Measurements from ENCODE around the gene RPL7L1. TPM values are rescaled to one million over a fixed set of nuclear protein-coding genes. Genes with fewer than 3 reads are reported as not detected.
A peak's percentile ranks its signal among the peaks of the same experiment; 100 is the strongest.
"Not testable (repeated sequence)": the region's sequence is repeated elsewhere in the genome, so short reads cannot be mapped to it uniquely, and the experiment has no call there.

The RPL7L1 gene
- total RNA-seq, 2 experiments from 2014 or later, result 74.1 to 77.9 TPM

GRCh38 chr6:42870145-42870936, 9.1 kb upstream of the RPL7L1 start:
- CTCF ChIA-PET, result interaction anchor here (1.8 kb wide), 1 partner anchor 208 kb away, joined by 7 read pairs; no protein-coding TSS in a partner anchor
- Mint-ChIP-seq H3K27me3 (ENCODE audit: low read depth) (no peaks in the 10 kb centered on the region), H3K27ac (peak overlapping the region; percentile 27), H3K4me1 (ENCODE audit: low read depth) (no peaks in the 10 kb centered on the region), H3K9me3 (ENCODE audit: insufficient read depth) (no peaks in the 10 kb centered on the region), H3K36me3 (ENCODE audit: low read depth) (peaks cover 14% of the 10 kb centered on the region), H3K4me3 (no peak overlapping the region)
- DNase-seq, result no peak
- no peak for ATAC-seq
- POLR2A ChIA-PET, result no interaction called here

GRCh38 chr6:42871711-42872110, 7.7 kb upstream of the RPL7L1 start:
- H3K9me3 Mint-ChIP-seq (ENCODE audit: insufficient read depth), result no peaks in the 10 kb centered on the region
- H3K4me1 Mint-ChIP-seq (ENCODE audit: low read depth), result no peaks in the 10 kb centered on the region
- H3K27me3 Mint-ChIP-seq (ENCODE audit: low read depth), result no peaks in the 10 kb centered on the region
- peaks cover 10% of the 10 kb centered on the region for H3K36me3 Mint-ChIP-seq (ENCODE audit: low read depth)
- H3K27ac Mint-ChIP-seq, result no peak overlapping the region
- no peak for DNase-seq
- H3K4me3 Mint-ChIP-seq, result no peak overlapping the region
- CTCF ChIA-PET, result no interaction called here
- POLR2A ChIA-PET, result no interaction called here
- no peak for ATAC-seq

GRCh38 chr6:42873313-42873712, 6.1 kb upstream of the RPL7L1 start:
- no peak for ATAC-seq
- ChIA-PET POLR2A (no interaction called here), CTCF (interaction anchor here (1.0 to 1.3 kb wide), 2 partner anchors 27 to 212 kb away, joined by 3 read pairs; no protein-coding TSS in a partner anchor)
- H3K4me1 Mint-ChIP-seq (ENCODE audit: low read depth), result peaks cover 2% of the 10 kb centered on the region
- DNase-seq, result no peak
- H3K4me3 Mint-ChIP-seq, result no peak overlapping the region
- no peak overlapping the region for H3K27ac Mint-ChIP-seq
- no peaks in the 10 kb centered on the region for H3K9me3 Mint-ChIP-seq (ENCODE audit: insufficient read depth)
- H3K27me3 Mint-ChIP-seq (ENCODE audit: low read depth), result no peaks in the 10 kb centered on the region
- H3K36me3 Mint-ChIP-seq (ENCODE audit: low read depth), result no peaks in the 10 kb centered on the region

- Mint-ChIP-seq H3K4me1 (ENCODE audit: low read depth) (peaks cover 16% of the 10 kb centered on the region), H3K36me3 (ENCODE audit: low read depth) (peaks cover 8% of the 10 kb centered on the region), H3K27ac (peak overlapping the region; percentile 43), H3K4me3 (peak overlapping the region; percentile 38), H3K9me3 (ENCODE audit: insufficient read depth) (no peaks in the 10 kb centered on the region), H3K27me3 (ENCODE audit: low read depth) (no peaks in the 10 kb centered on the region)
- no peak for ATAC-seq
- ChIA-PET POLR2A (interaction anchor here (0.8 to 2.3 kb wide), 2 partner anchors 95 to 151 kb away, joined by 3 to 14 read pairs; no protein-coding TSS in a partner anchor), CTCF (interaction anchor here (0.6 to 6.5 kb wide), 15 partner anchors 14 to 529 kb away, joined by 3 to 69 read pairs (median 3); a partner anchor contains a TSS)
- DNase-seq, result no peak
Measured at GRCh38 chr6:42877695-42878094, 1.7 kb upstream of the RPL7L1 start.

GRCh38 chr6:42880240-42880817, 913 bp downstream of the RPL7L1 start:
- ChIA-PET CTCF (interaction anchor here (0.7 to 6.5 kb wide), 12 partner anchors 9 to 310 kb away, joined by 3 to 69 read pairs (median 4); partner anchors contain the start of gene TBCC), POLR2A (interaction anchor here (0.8 to 3.8 kb wide), 11 partner anchors 10 to 427 kb away, joined by 3 to 48 read pairs (median 5); partner anchors contain the start of genes BICRAL, CNPY3, TBCC and UBR2)
- H3K27me3 Mint-ChIP-seq (ENCODE audit: low read depth); H3K9me3 Mint-ChIP-seq (ENCODE audit: insufficient read depth); ATAC-seq; DNase-seq: not testable (repeated sequence)
- H3K27ac Mint-ChIP-seq, result peak overlapping the region; percentile 100
- peaks cover 32% of the 10 kb centered on the region for H3K36me3 Mint-ChIP-seq (ENCODE audit: low read depth)
- H3K4me3 Mint-ChIP-seq, result peak overlapping the region; percentile 100
- peaks cover 25% of the 10 kb centered on the region for H3K4me1 Mint-ChIP-seq (ENCODE audit: low read depth)

GRCh38 chr6:42880871-42881270, 1.5 kb downstream of the RPL7L1 start:
- Mint-ChIP-seq H3K27ac (peak overlapping the region; percentile 100), H3K4me3 (peak overlapping the region; percentile 100)
- POLR2A ChIA-PET, result interaction anchor here (2.2 to 3.8 kb wide), 3 partner anchors 10 to 134 kb away, joined by 20 to 48 read pairs (median 33); partner anchors contain the start of genes BICRAL and TBCC

GRCh38 chr6:42885702-42886101, 6.3 kb downstream of the RPL7L1 start:
- Mint-ChIP-seq H3K4me1 (ENCODE audit: low read depth) (peaks cover 29% of the 10 kb centered on the region), H3K9me3 (ENCODE audit: insufficient read depth) (no peaks in the 10 kb centered on the region), H3K27ac (no peak overlapping the region), H3K27me3 (ENCODE audit: low read depth) (no peaks in the 10 kb centered on the region), H3K4me3 (no peak overlapping the region), H3K36me3 (ENCODE audit: low read depth) (peaks cover 61% of the 10 kb centered on the region)
- CTCF ChIA-PET, result interaction anchor here (1.0 kb wide), 1 partner anchor 15 kb away, joined by 3 read pairs; no protein-coding TSS in a partner anchor
- ATAC-seq (no peak), DNase-seq (no peak)
- POLR2A ChIA-PET, result interaction anchor here (0.9 kb wide), 1 partner anchor 139 kb away, joined by 4 read pairs; the partner anchor contains the start of gene TBCC

More at GRCh38 chr6:42880871-42881270, 1.5 kb downstream of the RPL7L1 start:
- H3K27me3 Mint-ChIP-seq (ENCODE audit: low read depth); H3K9me3 Mint-ChIP-seq (ENCODE audit: insufficient read depth); ATAC-seq; DNase-seq: not testable (repeated sequence)
- Mint-ChIP-seq H3K36me3 (ENCODE audit: low read depth) (peaks cover 36% of the 10 kb centered on the region), H3K4me1 (ENCODE audit: low read depth) (peaks cover 25% of the 10 kb centered on the region)
- CTCF ChIA-PET, result interaction anchor here (0.7 to 6.5 kb wide), 5 partner anchors 11 to 219 kb away, joined by 3 to 69 read pairs (median 8); partner anchors contain the start of gene TBCC

- Mint-ChIP-seq H3K4me1 (ENCODE audit: low read depth) (peaks cover 28% of the 10 kb centered on the region), H3K36me3 (ENCODE audit: low read depth) (peaks cover 55% of the 10 kb centered on the region)
- H3K27me3 Mint-ChIP-seq (ENCODE audit: low read depth); H3K9me3 Mint-ChIP-seq (ENCODE audit: insufficient read depth); ATAC-seq; H3K4me3 Mint-ChIP-seq; DNase-seq; POLR2A ChIA-PET; CTCF ChIA-PET; H3K27ac Mint-ChIP-seq: not testable (repeated sequence)
Measured at GRCh38 chr6:42888201-42888600, 8.8 kb downstream of the RPL7L1 start.

- no peaks in the 10 kb centered on the region for H3K9me3 Mint-ChIP-seq (ENCODE audit: insufficient read depth)
- DNase-seq (no peak), ATAC-seq (no peak)
- H3K27ac Mint-ChIP-seq, result peak overlapping the region; percentile 98
- H3K36me3 Mint-ChIP-seq (ENCODE audit: low read depth), result peaks cover 38% of the 10 kb centered on the region
- ChIA-PET POLR2A (interaction anchor here (0.5 to 4.4 kb wide), 6 partner anchors 9 to 144 kb away, joined by 3 to 33 read pairs (median 5); partner anchors contain the start of genes PEX6, RPL7L1 and TBCC), CTCF (interaction anchor here (0.9 to 1.6 kb wide), 3 partner anchors 10 to 254 kb away, joined by 3 to 4 read pairs (median 3); partner anchors contain the start of gene RPL7L1)
- H3K4me3 Mint-ChIP-seq, result peak overlapping the region; percentile 94
- peaks cover 27% of the 10 kb centered on the region for H3K4me1 Mint-ChIP-seq (ENCODE audit: low read depth)
- no peaks in the 10 kb centered on the region for H3K27me3 Mint-ChIP-seq (ENCODE audit: low read depth)
Measured at GRCh38 chr6:42889815-42890214, 10.4 kb downstream of the RPL7L1 start.

- no peaks in the 10 kb centered on the region for H3K9me3 Mint-ChIP-seq (ENCODE audit: insufficient read depth)
- peak overlapping the region; percentile 94 for H3K4me3 Mint-ChIP-seq
- ChIA-PET CTCF (interaction anchor here (0.8 to 2.7 kb wide), 6 partner anchors 10 to 253 kb away, joined by 3 to 12 read pairs (median 6); partner anchors contain the start of gene RPL7L1), POLR2A (interaction anchor here (0.6 to 4.4 kb wide), 12 partner anchors 10 to 253 kb away, joined by 3 to 33 read pairs (median 4); partner anchors contain the start of genes CNPY3, PEX6, RPL7L1 and TBCC)
- H3K27me3 Mint-ChIP-seq (ENCODE audit: low read depth), result no peaks in the 10 kb centered on the region
- ATAC-seq (peak; percentile 93), DNase-seq (peak; percentile 96)
- H3K36me3 Mint-ChIP-seq (ENCODE audit: low read depth), result peaks cover 35% of the 10 kb centered on the region
- peak overlapping the region; percentile 98 for H3K27ac Mint-ChIP-seq
- peaks cover 27% of the 10 kb centered on the region for H3K4me1 Mint-ChIP-seq (ENCODE audit: low read depth)
Measured at GRCh38 chr6:42890311-42891198, 11.1 kb downstream of the RPL7L1 start.

All from activated CD8-positive, alpha-beta T cell treated with anti-CD3 and anti-CD28 coated beads, Interleukin-2, amount 10 ng/mL, durations not matched to agents 7 days and 5 days (primary cell).